Measurements from ENCODE around the gene DPP6.

GRCh38 chr7:154336295-154336694 lies 284.1 kb downstream of the DPP6 start:
- TF ChIP-seq BHLHE40 (IDR thresholded peaks at IDR 0.05; ENCODE audit: borderline replicate concordance) (no peak), TARDBP (IDR thresholded peaks at IDR 0.05) (no peak)

All from HEK293T (cell line).